HG03139 (cell line): ENCODE results near the gene RGMA.

Experiments used
- ATAC-seq: cut with Tn5 transposase; IDR thresholded peaks from one replicate; pipeline ENCODE4 v1.9.1; 2021; ENCODE audit not compliant: unreplicated experiment

RGMA gene

GRCh38 chr15:93093765-93094164 lies 4.8 kb upstream of the RGMA start:
- no peak for ATAC-seq

GRCh38 chr15:93091465-93091864 lies 2.5 kb upstream of the RGMA start:
- ATAC-seq: no peak

GRCh38 chr15:93089727-93090305 lies 805 bp upstream of the RGMA start:
- ATAC-seq: no peak

- peak; percentile 28 for ATAC-seq
Observed at GRCh38 chr15:93088200-93088980, 621 bp downstream of the RGMA start.

- ATAC-seq: peak; percentile 51
Observed at GRCh38 chr15:93087825-93088199, 1.2 kb downstream of the RGMA start.

- no peak for ATAC-seq
Observed at GRCh38 chr15:93086791-93087190, 2.2 kb downstream of the RGMA start.

- ATAC-seq: no peak
Observed at GRCh38 chr15:93085692-93086091, 3.3 kb downstream of the RGMA start.

GRCh38 chr15:93082861-93083260 lies 6.2 kb downstream of the RGMA start:
- no peak for ATAC-seq

GRCh38 chr15:93081399-93081798 lies 7.6 kb downstream of the RGMA start:
- ATAC-seq: no peak

- no peak for ATAC-seq
Observed at GRCh38 chr15:93080451-93080850, 8.6 kb downstream of the RGMA start.

- ATAC-seq: no peak
Observed at GRCh38 chr15:93076875-93077274, 12.1 kb downstream of the RGMA start.

- ATAC-seq: no peak
Observed at GRCh38 chr15:93076217-93076616, 12.8 kb downstream of the RGMA start.

- ATAC-seq: no peak
Observed at GRCh38 chr15:93074599-93074998, 14.4 kb downstream of the RGMA start.

GRCh38 chr15:93073465-93073952 lies 15.5 kb downstream of the RGMA start:
- ATAC-seq: no peak

- no peak for ATAC-seq
Observed at GRCh38 chr15:93072411-93073394, 16.3 kb downstream of the RGMA start.

GRCh38 chr15:93072011-93072410 lies 17.0 kb downstream of the RGMA start:
- ATAC-seq: no peak

- ATAC-seq: no peak
Observed at GRCh38 chr15:93071469-93071936, 17.5 kb downstream of the RGMA start.

GRCh38 chr15:93070551-93071296 lies 18.3 kb downstream of the RGMA start:
- ATAC-seq: no peak

- ATAC-seq: no peak
Observed at GRCh38 chr15:93070132-93070531, 18.9 kb downstream of the RGMA start.

GRCh38 chr15:93068581-93069199 lies 20.3 kb downstream of the RGMA start:
- ATAC-seq: no peak
